Dermis microvascular lymphatic vessel endothelial cell (primary cell): ENCODE measurements around the gene SMIM35. TPM values are rescaled to one million over a fixed set of nuclear protein-coding genes. Genes with fewer than 3 reads are reported as not detected.

Source experiments
- DNase-seq, 2 donors: peaks; one replicate each; pipeline versions ENCODE4 v3.0.0 to v3.0.0-alpha.2; 2010; ENCODE audit warnings: low read depth in 2 of 2
- total RNA-seq: library from RNA; depleted of rRNA; stranded (reverse); fragments of >200 nt; gene quantifications from 2 replicates; pipeline ENCODE4 v1.2.1, GENCODE V29; 2014

SMIM35 gene
- total RNA-seq, 1 donor from 2014 or later = not detected

DNA sequence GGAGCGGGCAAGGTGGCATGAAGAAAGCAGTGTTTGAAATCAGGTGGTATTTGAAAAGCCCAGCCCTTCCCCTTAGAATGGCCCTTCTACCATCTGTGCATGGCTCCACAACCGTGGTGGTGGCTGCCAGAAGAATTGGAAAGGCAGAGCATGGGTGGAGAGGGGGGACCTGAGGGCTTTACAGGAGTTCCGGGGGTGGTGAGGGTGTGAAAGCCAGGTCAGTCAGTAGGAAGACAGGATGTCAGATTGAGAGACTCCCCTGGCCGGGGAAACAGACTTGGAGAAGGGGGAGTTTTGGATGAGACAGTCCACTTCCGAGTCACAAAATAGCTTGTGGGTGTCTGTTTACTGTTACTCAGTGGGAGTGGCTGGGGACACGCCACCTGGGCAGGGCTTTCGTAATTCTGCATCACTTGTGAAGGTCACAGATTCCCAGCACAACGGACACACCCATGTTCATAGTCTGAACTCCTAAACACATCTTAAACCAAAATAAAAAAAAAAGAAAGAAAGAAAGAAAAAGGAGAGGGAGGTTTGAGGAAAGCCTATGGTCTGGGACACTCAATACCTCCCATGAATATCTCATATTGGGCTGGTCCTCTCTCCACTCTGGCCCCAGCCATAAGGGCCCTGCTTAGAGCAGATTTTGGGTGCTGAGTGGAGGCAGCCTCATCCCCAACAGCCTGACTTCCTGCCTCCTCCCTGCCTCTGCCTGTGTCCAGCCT is 24.4 kb upstream of the SMIM35 start:
- DNase-seq = no peak

DNA sequence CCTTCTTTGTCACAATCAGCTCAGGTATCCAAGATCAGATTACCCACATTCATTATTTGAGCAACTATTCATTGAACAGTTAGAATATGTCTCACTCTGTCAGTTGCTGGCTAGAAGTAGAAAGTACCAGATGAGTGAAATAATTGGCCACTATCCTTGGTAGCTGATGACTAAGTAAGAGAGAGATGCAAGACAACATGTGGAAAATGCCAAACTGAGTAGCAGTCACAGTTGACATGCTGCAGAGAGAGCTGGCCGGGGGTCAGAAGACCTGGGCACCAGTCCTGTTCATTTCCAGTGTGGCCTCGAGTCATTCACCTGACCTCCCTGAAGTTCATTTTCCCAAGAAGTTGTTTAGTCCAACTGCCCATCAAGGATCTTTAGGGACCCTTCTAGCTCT is 22.5 kb upstream of the SMIM35 start:
- no peak for DNase-seq

GRCh38 chr11:118108513-118108912 is 21.8 kb upstream of the SMIM35 start:
- no peak for DNase-seq

- DNase-seq = no peak
Measured at GRCh38 chr11:118106789-118107335, 20.1 kb upstream of the SMIM35 start.

- DNase-seq = no peak
Measured at GRCh38 chr11:118105657-118106305, 19.0 kb upstream of the SMIM35 start.

DNA sequence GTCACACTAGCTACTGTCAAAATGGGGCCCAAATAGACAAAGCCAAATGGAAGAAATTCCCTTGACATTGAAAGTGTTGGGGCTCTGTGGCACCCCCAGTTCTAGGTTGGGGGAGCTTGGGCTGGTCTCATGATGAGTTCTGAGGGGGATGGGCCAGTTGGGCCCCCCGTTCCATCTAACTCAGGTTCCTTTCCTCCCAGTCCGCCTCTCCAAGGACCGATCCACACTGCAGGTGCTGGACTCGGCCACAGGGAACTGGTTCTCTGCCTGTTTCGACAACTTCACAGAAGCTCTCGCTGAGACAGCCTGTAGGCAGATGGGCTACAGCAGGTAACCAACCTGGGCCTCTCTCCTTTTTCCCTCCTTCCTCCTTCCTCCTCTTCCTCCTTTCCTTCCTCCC is 17.7 kb upstream of the SMIM35 start:
- no peak for DNase-seq

DNA sequence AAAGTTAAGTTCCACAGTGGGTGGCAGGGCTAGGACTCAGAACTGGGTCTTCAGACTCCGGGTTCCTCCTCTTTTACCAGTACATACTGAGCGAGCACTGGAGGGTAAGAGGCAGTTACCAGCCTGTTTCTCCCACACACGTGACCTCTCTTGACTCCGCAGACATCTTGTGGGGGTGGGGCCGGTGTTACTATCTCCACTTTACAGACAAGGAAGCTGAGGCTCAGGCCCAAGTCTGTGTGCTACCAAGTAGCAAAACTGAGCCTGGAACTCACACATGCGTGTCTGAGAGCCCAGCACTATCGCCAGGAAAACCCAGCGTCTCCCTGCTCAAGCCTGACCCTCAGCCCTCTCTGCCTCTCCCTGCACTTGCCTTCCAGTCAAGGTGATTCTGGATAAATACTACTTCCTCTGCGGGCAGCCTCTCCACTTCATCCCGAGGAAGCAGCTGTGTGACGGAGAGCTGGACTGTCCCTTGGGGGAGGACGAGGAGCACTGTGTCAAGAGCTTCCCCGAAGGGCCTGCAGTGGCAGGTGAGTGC is 16.0 kb upstream of the SMIM35 start:
- DNase-seq = no peak

- no peak for DNase-seq
Measured at GRCh38 chr11:118100691-118101232, 14.0 kb upstream of the SMIM35 start.

DNA sequence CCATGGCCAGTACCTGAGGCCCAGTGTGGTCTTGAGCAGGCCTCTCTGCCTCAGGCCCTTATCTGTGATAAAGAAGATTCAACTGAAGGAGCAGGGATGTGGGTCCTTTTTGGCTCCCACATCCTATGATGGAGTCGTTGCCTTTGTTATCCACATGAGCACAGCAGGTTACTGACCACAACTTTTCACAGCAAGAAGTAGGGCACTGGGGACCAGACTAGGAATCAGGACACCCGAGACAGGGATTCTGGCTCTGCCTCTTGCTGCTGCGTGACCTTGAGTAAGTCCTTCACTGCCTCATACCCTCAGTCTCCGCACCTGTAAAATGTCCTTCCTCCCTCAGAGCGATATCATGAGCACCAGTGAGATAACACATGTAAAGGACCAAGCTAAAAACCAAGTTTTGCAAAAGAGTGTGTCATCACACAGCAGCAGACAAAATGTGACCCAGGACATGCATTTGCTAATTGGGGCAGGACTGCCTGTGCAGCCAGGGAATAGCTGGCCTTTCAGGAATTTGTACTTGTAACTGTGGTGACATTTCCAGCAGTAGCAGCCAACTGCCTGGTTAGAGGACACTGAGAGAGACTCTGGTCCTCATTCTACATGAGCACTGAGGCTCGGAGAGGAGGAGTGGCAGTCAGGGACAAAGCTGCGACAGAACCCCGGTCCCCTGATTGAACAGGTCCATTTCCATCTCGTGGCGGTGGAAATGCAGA is 13.2 kb upstream of the SMIM35 start:
- DNase-seq = no peak

GRCh38 chr11:118098996-118099837 is 12.5 kb upstream of the SMIM35 start:
- DNase-seq = no peak

DNA sequence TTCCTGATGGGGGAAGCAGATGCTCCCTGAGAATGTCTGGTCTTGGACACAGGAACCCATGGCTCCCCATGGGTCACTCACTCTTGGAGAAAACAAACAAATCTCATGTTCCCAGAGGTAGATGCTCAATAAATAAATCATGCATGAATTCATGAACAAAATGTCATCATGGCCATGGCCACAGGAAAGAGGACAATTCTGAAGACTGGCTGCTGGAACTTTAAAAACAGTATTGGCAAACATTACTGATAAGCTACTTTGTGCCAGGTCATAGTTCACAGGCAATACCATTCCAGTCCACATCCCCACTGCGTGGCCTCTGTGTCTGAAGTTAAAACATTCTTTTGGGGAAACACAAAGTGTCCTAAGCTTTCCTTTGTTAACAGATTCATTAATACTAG is 9.2 kb upstream of the SMIM35 start:
- peak in 1 of 2 donors; percentile 12 for DNase-seq

GRCh38 chr11:118095493-118095892 is 8.7 kb upstream of the SMIM35 start:
- DNase-seq = no peak

GRCh38 chr11:118092907-118093571 is 6.3 kb upstream of the SMIM35 start:
- no peak for DNase-seq

GRCh38 chr11:118091690-118092089 is 4.9 kb upstream of the SMIM35 start:
- DNase-seq = no peak

- DNase-seq = no peak
Measured at GRCh38 chr11:118090545-118091162, 3.9 kb upstream of the SMIM35 start.

- DNase-seq = peak; percentile 7 to 75
Measured at GRCh38 chr11:118088531-118088930, 1.8 kb upstream of the SMIM35 start.

GRCh38 chr11:118087931-118088330 is 1.2 kb upstream of the SMIM35 start:
- no peak for DNase-seq

- DNase-seq = no peak
Measured at GRCh38 chr11:118084656-118085055, 2.1 kb downstream of the SMIM35 start.

DNA sequence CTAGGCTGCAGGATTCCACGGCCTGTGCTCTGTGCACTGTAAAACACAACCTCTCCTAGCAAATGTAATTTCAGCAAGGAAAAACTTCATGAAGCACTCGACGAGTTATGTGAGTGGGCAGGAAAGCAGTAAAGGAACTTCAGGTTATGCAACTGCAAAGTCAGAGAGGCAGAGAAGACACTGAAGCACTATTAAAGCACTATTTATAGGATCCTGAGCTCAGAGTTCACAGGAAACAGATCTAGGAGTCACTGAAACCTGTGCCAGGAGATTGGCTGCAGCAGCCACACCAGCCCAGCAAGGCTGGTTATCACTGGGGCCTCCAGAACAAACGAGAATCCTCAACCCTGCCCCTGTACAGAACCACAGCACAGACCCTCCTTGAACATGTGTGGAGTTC is 2.5 kb downstream of the SMIM35 start:
- DNase-seq = peak in 1 of 2 donors; percentile 19
